ENCODE measurements around the gene PTPRD.

DNA sequence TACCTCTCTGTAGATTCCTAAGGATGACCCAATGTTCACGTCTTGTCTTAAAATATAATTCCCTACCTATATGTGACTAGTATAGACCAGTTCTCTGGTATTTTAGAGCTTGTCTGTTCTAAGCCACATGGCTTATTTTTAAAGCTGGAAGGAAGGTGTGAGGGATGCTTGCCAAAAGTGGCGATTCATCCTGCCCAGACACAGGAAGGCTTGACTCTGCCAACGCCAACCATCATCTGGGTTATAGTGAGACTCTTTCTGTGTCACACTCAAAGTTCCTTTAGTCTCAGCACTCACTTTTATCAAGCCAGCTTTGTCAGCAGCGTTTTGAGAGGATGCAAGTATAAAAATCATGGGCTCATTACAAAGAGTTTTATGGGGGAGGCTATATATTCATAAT is 500.0 kb downstream of the PTPRD start:
- TF ChIP-seq, protein P1, sequence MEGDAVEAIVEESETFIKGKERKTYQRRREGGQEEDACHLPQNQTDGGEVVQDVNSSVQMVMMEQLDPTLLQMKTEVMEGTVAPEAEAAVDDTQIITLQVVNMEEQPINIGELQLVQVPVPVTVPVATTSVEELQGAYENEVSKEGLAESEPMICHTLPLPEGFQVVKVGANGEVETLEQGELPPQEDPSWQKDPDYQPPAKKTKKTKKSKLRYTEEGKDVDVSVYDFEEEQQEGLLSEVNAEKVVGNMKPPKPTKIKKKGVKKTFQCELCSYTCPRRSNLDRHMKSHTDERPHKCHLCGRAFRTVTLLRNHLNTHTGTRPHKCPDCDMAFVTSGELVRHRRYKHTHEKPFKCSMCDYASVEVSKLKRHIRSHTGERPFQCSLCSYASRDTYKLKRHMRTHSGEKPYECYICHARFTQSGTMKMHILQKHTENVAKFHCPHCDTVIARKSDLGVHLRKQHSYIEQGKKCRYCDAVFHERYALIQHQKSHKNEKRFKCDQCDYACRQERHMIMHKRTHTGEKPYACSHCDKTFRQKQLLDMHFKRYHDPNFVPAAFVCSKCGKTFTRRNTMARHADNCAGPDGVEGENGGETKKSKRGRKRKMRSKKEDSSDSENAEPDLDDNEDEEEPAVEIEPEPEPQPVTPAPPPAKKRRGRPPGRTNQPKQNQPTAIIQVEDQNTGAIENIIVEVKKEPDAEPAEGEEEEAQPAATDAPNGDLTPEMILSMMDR (conservative IDR thresholded peaks at IDR 0.05; ENCODE audit: low read length) = no peak
- no peak for TF ChIP-seq EZH2phosphoT487 (IDR thresholded peaks at IDR 0.05; ENCODE audit: borderline replicate concordance, low read depth, low read length)

All from OCI-LY7 (cell line).